T-cell (primary cell): ENCODE results near the gene SUSD1. TPM values are rescaled to one million over a fixed set of nuclear protein-coding genes. Genes with fewer than 3 reads are reported as not detected.
A peak's percentile ranks its signal among the peaks of the same experiment; 100 is the strongest.
"Not testable (repeated sequence)": the region's sequence is repeated elsewhere in the genome, so short reads cannot be mapped to it uniquely, and the experiment has no call there.

ENCODE experiments used
- ATAC-seq, 4 experiments: fragments of 200-7000 bp in 3 of 4; fragments of 150-1000 bp in 1 of 4; cut with Tn5 transposase; replicated peaks in 1 of 4; 1 replicate in 3 of 4; 2 replicates in 1 of 4; pipeline ENCODE4 v1.10.0; 2021; ENCODE audit warnings: moderate library complexity in 3 of 4, mild to moderate bottlenecking in 2 of 4, moderate number of reproducible peaks in 1 of 4
- CTCF ChIA-PET, 2 donors: fragments of 300-600 bp; sonication (Branson Sonifier 250); formaldehyde crosslinking; loops; one replicate each; lab custom pipeline; 2022; ENCODE audit warnings: antibody characterized with exemption in 2 of 2; lab: Charles Lee
- POLR2A ChIA-PET, 2 donors: fragments of 300-600 bp; sonication (Branson Sonifier 250); formaldehyde crosslinking; loops; one replicate each; lab custom pipeline; 2022; ENCODE audit warnings: antibody characterized with exemption in 2 of 2; lab: Charles Lee
- DNase-seq, 35 experiments: peaks; one replicate each; pipeline versions ENCODE4 v3.0.0 to v3.0.0-alpha.2; 2013 to 2023
- H3K27ac ChIP-seq: one replicate; pipeline ENCODE4 v1.5.1; 2013; ENCODE audit warnings: low read length
- H3K27me3 ChIP-seq, 2 experiments: replicated peaks in 1 of 2; 1 replicate in 1 of 2; 2 replicates in 1 of 2; pipeline versions ENCODE4 v1.6.1 to v1.7.0; 2013; ENCODE audit warnings: low read length in 1 of 2, mixed read lengths in 1 of 2; ENCODE audit not compliant: control insufficient read depth in 2 of 2, insufficient read depth in 2 of 2; ENCODE audit errors: extremely low read depth in 1 of 2
- H3K36me3 ChIP-seq, 2 donors: 1 replicate in 1 of 2; 2 replicates in 1 of 2; pipeline versions ENCODE4 v1.6.1 to v1.7.0; 2013; ENCODE audit warnings: low read length in 1 of 2; ENCODE audit not compliant: control insufficient read depth in 2 of 2, insufficient read depth in 1 of 2; ENCODE audit errors: extremely low read depth in 1 of 2
- H3K4me1 ChIP-seq, 2 experiments: 1 replicate in 1 of 2; 2 replicates in 1 of 2; pipeline versions ENCODE4 v1.6.1 to v1.7.0; 2013; ENCODE audit warnings: low read length in 2 of 2, mixed read lengths in 1 of 2; ENCODE audit not compliant: insufficient read depth in 2 of 2, control insufficient read depth in 1 of 2; ENCODE audit errors: extremely low read depth in 1 of 2
- H3K4me3 ChIP-seq, 2 donors: 1 replicate in 1 of 2; 2 replicates in 1 of 2; pipeline versions ENCODE4 v1.5.1 to v1.7.0; 2013; ENCODE audit warnings: mild to moderate bottlenecking in 2 of 2, low read length in 1 of 2, moderate library complexity in 1 of 2; ENCODE audit not compliant: control insufficient read depth in 1 of 2; ENCODE audit errors: extremely low read depth in 1 of 2
- H3K9me3 ChIP-seq: 2 replicates; pipeline ENCODE4 v1.7.0; 2013
- H3K27ac Mint-ChIP-seq, 2 donors: one replicate each; pipeline ENCODE4 v1.8.0; 2020 to 2021; ENCODE audit warnings: mild to moderate bottlenecking in 2 of 2, mixed read lengths in 2 of 2
- H3K27me3 Mint-ChIP-seq, 2 donors: one replicate each; pipeline ENCODE4 v1.8.0; 2021 to 2022; ENCODE audit warnings: mixed read lengths in 2 of 2
- H3K36me3 Mint-ChIP-seq: one replicate; pipeline ENCODE4 v1.8.0; 2021; ENCODE audit warnings: mixed read lengths
- H3K4me1 Mint-ChIP-seq, 3 donors: one replicate each; pipeline ENCODE4 v1.8.0; 2020 to 2022; ENCODE audit warnings: mixed read lengths in 3 of 3, mild to moderate bottlenecking in 1 of 3
- H3K4me3 Mint-ChIP-seq, 3 donors: one replicate each; pipeline ENCODE4 v1.8.0; 2020 to 2022; ENCODE audit warnings: mild to moderate bottlenecking in 3 of 3, mixed read lengths in 3 of 3, moderate library complexity in 3 of 3
- H3K9me3 Mint-ChIP-seq, 3 donors: one replicate each; pipeline ENCODE4 v1.8.0; 2020 to 2022; ENCODE audit warnings: mixed read lengths in 3 of 3
- WGBS: methylation state at CpG from one replicate; pipeline ENCODE4 v1.1.5; 2013; ENCODE audit warnings: missing lambda C conversion rate; ENCODE audit not compliant: insufficient coverage; 5-methylcytosine and 5-hydroxymethylcytosine counted together
- total RNA-seq, 35 experiments: library from RNA in 6 of 35; stranded (reverse) in 6 of 35; fragments of 120-200 nt in 1 of 35; gene quantifications; one replicate each; pipeline versions ENCODE4 v1.2.1 to v1.2.4 and lab custom pipeline; 2013 to 2026

SUSD1 gene
- total RNA-seq, 5 donors from 2014 or later (not counting 1 experiment from before 2014, with no cell fraction given): 5.6 to 17.5 (median 7.9) TPM

GRCh38 chr9:112076814-112077213, 98.3 kb downstream of the SUSD1 start:
- Mint-ChIP-seq H3K4me3 (peak overlapping the region in 1 of 3 donors; percentile 25), H3K4me1 (peaks cover 27 to 31% (median 30%) of the 10 kb centered on the region in 3 donors), H3K36me3 (peaks cover 5% of the 10 kb centered on the region), H3K27me3 (no peaks in the 10 kb centered on the region), H3K27ac (peak overlapping the region in 1 of 2 donors; percentile 7), H3K9me3 (no peaks in the 10 kb centered on the region)
- peaks cover 14% of the 10 kb centered on the region in 2 experiments for H3K4me1 ChIP-seq
- DNase-seq (peak in 1 of 35 experiments; percentile 11), ATAC-seq (no peak)
- peak overlapping the region in 1 of 2 donors; percentile 1 for H3K4me3 ChIP-seq
- H3K36me3 ChIP-seq: peaks cover 0 to 5% of the 10 kb centered on the region in 2 donors
- WGBS: 25% methylated on average over 5 of the region's 7 CpGs
- ChIA-PET POLR2A (no interaction called here), CTCF (interaction anchor here (0.6 to 4.2 kb wide), 3 partner anchors 317 to 479 kb away, joined by 3 to 117 read pairs (median 3); no protein-coding TSS in a partner anchor)
- H3K9me3 ChIP-seq: no peaks in the 10 kb centered on the region
- no peaks in the 10 kb centered on the region for H3K27me3 ChIP-seq
- no peak overlapping the region for H3K27ac ChIP-seq

GRCh38 chr9:112075009-112075378, 100.1 kb downstream of the SUSD1 start:
- DNase-seq: no peak
- ChIA-PET POLR2A (interaction anchor here (0.6 to 0.7 kb wide), 3 partner anchors 22 to 315 kb away, joined by 3 to 6 read pairs (median 4); partner anchors contain the start of gene UGCG (in 1 of the 2)), CTCF (interaction anchor here (0.6 to 4.2 kb wide), 53 partner anchors 8 to 770 kb away, joined by 3 to 117 read pairs (median 4); partner anchors contain the start of genes DNAJC25 (in 1 of the 2) and UGCG (in 1 of the 2))
- H3K27ac ChIP-seq: no peak overlapping the region
- ATAC-seq: no peak
- Mint-ChIP-seq H3K4me1 (peaks cover 27 to 31% (median 30%) of the 10 kb centered on the region in 3 donors), H3K36me3 (peaks cover 6% of the 10 kb centered on the region), H3K27me3 (no peaks in the 10 kb centered on the region), H3K27ac (peak overlapping the region; percentile 49 to 73), H3K4me3 (peak overlapping the region in 1 of 3 donors; percentile 74), H3K9me3 (no peaks in the 10 kb centered on the region)
- peaks cover 0 to 5% of the 10 kb centered on the region in 2 donors for H3K36me3 ChIP-seq
- H3K27me3 ChIP-seq: no peaks in the 10 kb centered on the region
- no peak overlapping the region for H3K4me3 ChIP-seq
- no CpG with 5 or more reads among the region's 2 CpGs for WGBS
- H3K4me1 ChIP-seq: peaks cover 14% of the 10 kb centered on the region in 2 experiments
- H3K9me3 ChIP-seq: no peaks in the 10 kb centered on the region

- H3K27me3 Mint-ChIP-seq: no peaks in the 10 kb centered on the region
- DNase-seq: peak; percentile 25 to 86 (median 62)
- POLR2A ChIA-PET: interaction anchor here in 1 of 2 donors (0.6 to 0.7 kb wide), 4 partner anchors 14 to 491 kb away, joined by 3 to 6 read pairs (median 5); partner anchors contain the start of gene UGCG
- H3K27ac Mint-ChIP-seq: peak overlapping the region; percentile 49 to 73
- H3K9me3 ChIP-seq: no peaks in the 10 kb centered on the region
- no peaks in the 10 kb centered on the region for H3K27me3 ChIP-seq
- peaks cover 6% of the 10 kb centered on the region for H3K36me3 Mint-ChIP-seq
- no peaks in the 10 kb centered on the region for H3K9me3 Mint-ChIP-seq
- peaks cover 0 to 5% of the 10 kb centered on the region in 2 donors for H3K36me3 ChIP-seq
- 69% methylated on average over 8 of the region's 11 CpGs for WGBS
- no peak overlapping the region for H3K4me3 ChIP-seq
- H3K27ac ChIP-seq: no peak overlapping the region
- peaks cover 14% of the 10 kb centered on the region in 2 experiments for H3K4me1 ChIP-seq
- H3K4me3 Mint-ChIP-seq: peak overlapping the region; percentile 45 to 74 (median 65)
- H3K4me1 Mint-ChIP-seq: peaks cover 27 to 31% (median 30%) of the 10 kb centered on the region in 3 donors
- peak; percentile 67 to 94 (median 83) for ATAC-seq
- CTCF ChIA-PET: interaction anchor here (0.5 to 4.2 kb wide), 76 partner anchors 10 to 1891 kb away, joined by 3 to 117 read pairs (median 4); partner anchors contain the start of genes DNAJC25 (in 1 of the 2), HSDL2 (in 1 of the 2) and UGCG (in 1 of the 2)
These were observed 100.7 kb downstream of the SUSD1 start for GRCh38 chr9:112074250-112075008.

- CTCF ChIA-PET: interaction anchor here (0.9 to 4.2 kb wide), 13 partner anchors 11 to 475 kb away, joined by 3 to 117 read pairs (median 8); no protein-coding TSS in a partner anchor
- H3K27me3 Mint-ChIP-seq, H3K4me3 ChIP-seq, H3K9me3 Mint-ChIP-seq, H3K36me3 Mint-ChIP-seq, H3K9me3 ChIP-seq, ATAC-seq, DNase-seq, H3K27ac ChIP-seq, H3K27me3 ChIP-seq, H3K36me3 ChIP-seq, POLR2A ChIA-PET, H3K27ac Mint-ChIP-seq: not testable (repeated sequence)
- Mint-ChIP-seq H3K4me3 (peak overlapping the region in 1 of 3 donors; percentile 74), H3K4me1 (peaks cover 27 to 31% (median 30%) of the 10 kb centered on the region in 3 donors)
- peaks cover 14% of the 10 kb centered on the region in 2 experiments for H3K4me1 ChIP-seq
- WGBS: 100% methylated on average over 1 of the region's 10 CpGs
These were observed 101.4 kb downstream of the SUSD1 start for GRCh38 chr9:112073639-112074173.

- H3K9me3 Mint-ChIP-seq: no peaks in the 10 kb centered on the region
- ATAC-seq: no peak
- peaks cover 14% of the 10 kb centered on the region in 2 experiments for H3K4me1 ChIP-seq
- peaks cover 10% of the 10 kb centered on the region for H3K36me3 Mint-ChIP-seq
- H3K4me1 Mint-ChIP-seq: peaks cover 27 to 31% (median 30%) of the 10 kb centered on the region in 3 donors
- H3K27ac ChIP-seq: no peak overlapping the region
- H3K27me3 ChIP-seq: no peaks in the 10 kb centered on the region
- H3K4me3 Mint-ChIP-seq: peak overlapping the region in 1 of 3 donors; percentile 74
- H3K27ac Mint-ChIP-seq: no peak overlapping the region
- H3K9me3 ChIP-seq: no peaks in the 10 kb centered on the region
- no peak for DNase-seq
- ChIA-PET CTCF (interaction anchor here in 1 of 2 donors (0.6 to 2.6 kb wide), 4 partner anchors 12 to 313 kb away, joined by 3 to 6 read pairs (median 4); no protein-coding TSS in a partner anchor), POLR2A (no interaction called here)
- peak overlapping the region in 1 of 2 donors; percentile 32 for H3K4me3 ChIP-seq
- H3K27me3 Mint-ChIP-seq: no peaks in the 10 kb centered on the region
- H3K36me3 ChIP-seq: peaks cover 0 to 5% of the 10 kb centered on the region in 2 donors
- WGBS: 88% methylated on average over 5 of the region's 9 CpGs
These were observed 102.1 kb downstream of the SUSD1 start for GRCh38 chr9:112072721-112073638.
